K562 (cell line): ENCODE measurements around the gene SERPINA9. TPM values are rescaled to one million over a fixed set of nuclear protein-coding genes. Genes with fewer than 3 reads are reported as not detected.

ENCODE experiments used
- ATAC-seq: fragments of 200-7000 bp; cut with Tn5 transposase; 3 replicates; pipeline ENCODE4 v1.9.1; 2020; ENCODE audit warnings: moderate library complexity
- BruUV-seq: library from RNA; stranded (reverse); fragments of 400-500 nt; replicated peaks from 2 replicates; lab custom pipeline; 2021; lab: Mats Ljungman, UMichigan
- CTCF ChIA-PET: fragments of 300-600 bp; formaldehyde crosslinking; extraction: SDS; loops from one replicate; lab custom pipeline; 2021; ENCODE audit warnings: low intra/inter-chr PET ratio; lab: Yijun Ruan, JAX
- POLR2A ChIA-PET: fragments of 300-600, 350-650 bp; sonication (Branson Sonifier 250); formaldehyde crosslinking; extraction: SDS; loops from one replicate; lab custom pipeline; 2021; ENCODE audit warnings: antibody characterized with exemption, inconsistent platforms; lab: Yijun Ruan, JAX
- DNase-seq, 4 experiments: peaks; one replicate each; pipeline versions ENCODE4 v3.0.0 to v3.0.0-alpha.2; 2011 to 2018; ENCODE audit warnings: low spot score in 3 of 4, mixed read lengths in 3 of 4; ENCODE audit errors: extremely low read depth in 1 of 4
- FAIRE-seq: peaks from 2 replicates; lab custom pipeline; 2011; peaks lifted over from hg19 to GRCh38; lab: Jason Lieb, UNC
- H2AFZ ChIP-seq: 2 replicates; pipeline ENCODE4 v1.6.0; 2011; ENCODE audit warnings: low read depth, low read length, control low read depth, inconsistent platforms
- H3K27ac ChIP-seq: fragments of 200-600 bp; 3 replicates; pipeline ENCODE4 v1.8.0; 2011; ENCODE audit warnings: low read depth, mild to moderate bottlenecking, control low read depth, inconsistent platforms, low read length, moderate library complexity, mixed read lengths; ENCODE audit errors: extremely low read depth
- H3K27me3 ChIP-seq, 2 experiments: fragments of 300-600 bp in 1 of 2; 2 replicates in 1 of 2; 3 replicates in 1 of 2; pipeline versions ENCODE4 v1.6.0 to v1.8.0; 2011; ENCODE audit warnings: inconsistent platforms in 2 of 2, low read length in 2 of 2, mild to moderate bottlenecking in 1 of 2, mixed read lengths in 1 of 2, moderate library complexity in 1 of 2; ENCODE audit not compliant: control insufficient read depth in 2 of 2, insufficient read depth in 2 of 2
- H3K36me3 ChIP-seq: fragments of 300-600 bp; 3 replicates; pipeline ENCODE4 v1.8.0; 2011; ENCODE audit warnings: mild to moderate bottlenecking, low read length, inconsistent platforms; ENCODE audit not compliant: control insufficient read depth, insufficient read depth
- H3K4me1 ChIP-seq, 2 experiments: fragments of 200-600 bp in 1 of 2; replicated peaks in 1 of 2; 2 replicates in 1 of 2; 3 replicates in 1 of 2; pipeline versions ENCODE4 v1.5.1 to v1.8.0; 2011; ENCODE audit warnings: inconsistent platforms in 2 of 2, low read length in 2 of 2, mild to moderate bottlenecking in 1 of 2, mixed read lengths in 1 of 2, moderate library complexity in 1 of 2; ENCODE audit not compliant: control insufficient read depth in 2 of 2, insufficient read depth in 2 of 2
- H3K4me2 ChIP-seq: 2 replicates; pipeline ENCODE4 v1.6.1; 2011; ENCODE audit warnings: low read length, control low read depth, inconsistent platforms, mixed read lengths; ENCODE audit not compliant: insufficient read depth
- H3K4me3 ChIP-seq: fragments of 200-600 bp; sonication (generic), shearing (Covaris generic); 2 replicates; pipeline ENCODE4 v1.5.1; 2016; ENCODE audit warnings: control low read depth, inconsistent platforms
- H3K79me2 ChIP-seq: fragments of 200-600 bp; 3 replicates; pipeline ENCODE4 v1.8.0; 2011; ENCODE audit warnings: low read length, inconsistent platforms; ENCODE audit not compliant: control insufficient read depth, insufficient read depth
- H3K9ac ChIP-seq, 2 experiments: 2 replicates each; pipeline versions ENCODE4 v1.6.0 to v1.6.1; 2011; ENCODE audit warnings: low read depth in 2 of 2, low read length in 2 of 2, control low read depth in 1 of 2, inconsistent platforms in 1 of 2, mild to moderate bottlenecking in 1 of 2, mixed read lengths in 1 of 2; ENCODE audit not compliant: insufficient read depth in 1 of 2
- H3K9me1 ChIP-seq: one replicate; pipeline ENCODE4 v1.6.0; 2011; ENCODE audit warnings: inconsistent platforms, mild to moderate bottlenecking, low read length, moderate library complexity; ENCODE audit not compliant: control insufficient read depth, insufficient read depth
- H3K9me3 ChIP-seq: replicated peaks from 2 replicates; pipeline ENCODE4 v1.5.1; 2011; ENCODE audit warnings: low read depth, low read length, inconsistent platforms; ENCODE audit not compliant: control insufficient read depth, insufficient read depth
- H4K20me1 ChIP-seq: replicated peaks from 2 replicates; pipeline ENCODE4 v1.6.1; 2011; ENCODE audit warnings: low read length, inconsistent platforms, mixed read lengths; ENCODE audit not compliant: control insufficient read depth, insufficient read depth
- BRCA1 ChIP-seq, 2 experiments: fragments of 450-650 bp in 1 of 2; sonication (generic) in 1 of 2; formaldehyde crosslinking in 1 of 2; IDR thresholded peaks; 2 replicates each; pipeline versions ENCODE4 v1.5.0 to v1.6.1; 2017 to 2020; ENCODE audit warnings: mild to moderate bottlenecking in 1 of 2, missing genetic modification reagents in 1 of 2
- CREB1 ChIP-seq, 2 experiments: sonication (generic) in 1 of 2; formaldehyde crosslinking in 1 of 2; IDR thresholded peaks; 2 replicates each; pipeline versions ENCODE4 v1.6.1 to v1.8.0; 2012 to 2022; ENCODE audit warnings: inconsistent platforms in 1 of 2, mild to moderate bottlenecking in 1 of 2, missing genetic modification reagents in 1 of 2, moderate library complexity in 1 of 2
- FIP1L1 ChIP-seq: fragments of 200-400 bp; formaldehyde crosslinking; IDR thresholded peaks from 2 replicates; pipeline ENCODE4 v1.6.1; 2018; ENCODE audit warnings: mild to moderate bottlenecking, low read depth, low read length; ENCODE audit not compliant: poor library complexity, severe bottlenecking
- FOXK1 ChIP-seq: sonication (generic); formaldehyde crosslinking; IDR thresholded peaks from 2 replicates; pipeline ENCODE4 v1.8.0; 2022; ENCODE audit warnings: missing genetic modification reagents, mild to moderate bottlenecking, borderline replicate concordance
- MCM5 ChIP-seq: fragments of 450-650 bp; IDR thresholded peaks from 2 replicates; pipeline ENCODE4 v1.6.1; 2016; ENCODE audit warnings: low read depth
- POU5F1 ChIP-seq: fragments of 150-350 bp; IDR thresholded peaks from 2 replicates; pipeline ENCODE4 v1.6.1; 2014; ENCODE audit warnings: borderline replicate concordance, low read length, low read depth, mild to moderate bottlenecking; ENCODE audit not compliant: partially characterized antibody
- RHOXF2B ChIP-seq: fragments of 250-450 bp; sonication (Bioruptor Pico); conservative IDR thresholded peaks from 2 replicates; pipeline ENCODE4 v1.5.1; 2021
- SMAD1 ChIP-seq: fragments of 150-350 bp; IDR thresholded peaks from 2 replicates; pipeline ENCODE4 v1.6.1; 2014; ENCODE audit warnings: low read length, low read depth; ENCODE audit not compliant: partially characterized antibody
- STAG1 ChIP-seq: sonication (generic); formaldehyde crosslinking; IDR thresholded peaks from 2 replicates; pipeline ENCODE4 v1.5.0; 2020; ENCODE audit warnings: missing genetic modification reagents, borderline replicate concordance
- ZC3H8 ChIP-seq: fragments of 450-650 bp; IDR thresholded peaks from 2 replicates; pipeline ENCODE4 v1.6.1; 2017
- ZKSCAN3 ChIP-seq: fragments of 250-450 bp; sonication (Bioruptor Pico); IDR thresholded peaks from 2 replicates; pipeline ENCODE4 v1.4.0; 2020
- ZKSCAN8 ChIP-seq: fragments of 200-800 bp; sonication (Bioruptor generic); IDR thresholded peaks from 2 replicates; pipeline ENCODE4 v1.6.1; 2016; ENCODE audit warnings: missing genetic modification characterization, missing compliant biosample characterization
- WGBS: fragments of 100-300 bp; shearing (Covaris generic); methylation state at CpG from one replicate; pipeline ENCODE4 v1.1.6; 2016; ENCODE audit warnings: low coverage, mixed read lengths; ENCODE audit not compliant: insufficient coverage; ENCODE audit errors: missing lambda C conversion rate; 5-methylcytosine and 5-hydroxymethylcytosine counted together
- in situ Hi-C: fragments of 300-500 bp; cut with MboI; formaldehyde crosslinking; loops from 4 replicates; pipeline ENCODE4 v1.15.0; 2018; ENCODE audit warnings: inconsistent platforms, mixed read lengths
- intact Hi-C: fragments of 100-400 bp; cut with micrococcal nuclease; formaldehyde crosslinking; loops from 2 replicates; pipeline ENCODE4 v1.14.2; 2022
- polyA plus RNA-seq, 8 experiments: library from polyadenylated mRNA; depleted of rRNA in 4 of 8; stranded (reverse) in 5 of 8; unstranded in 3 of 8; fragments of >200 nt; fragmentation: Nextera tagmentation in 2 of 8; fragmentation: Illumina TruSeq in 1 of 8; extraction: Ambion mirVana in 2 of 8; extraction: Trizol in 1 of 8; gene quantifications; 2 replicates each; pipeline versions ENCODE4 v1.2.1 to v1.2.3, GENCODE V29; 2011 to 2014; ENCODE audit warnings: inconsistent platforms in 1 of 8, missing spikeins in 1 of 8
- total RNA-seq, 7 experiments: library from RNA; depleted of rRNA in 6 of 7; stranded (reverse); fragments of >200 nt in 6 of 7; fragmentation: Illumina TruSeq in 2 of 7; extraction: Trizol in 2 of 7; gene quantifications; 2 replicates each; pipeline versions ENCODE4 v1.2.1 to v1.2.3, GENCODE V29; 2011 to 2021; ENCODE audit warnings: low replicate concordance in 1 of 7
- TF ChIP-seq, protein P1 (sequence below): sonication (generic); formaldehyde crosslinking; IDR thresholded peaks from 2 replicates; pipeline ENCODE4 v1.8.1; 2022; ENCODE audit warnings: missing genetic modification reagents
- TF ChIP-seq, protein P2 (sequence below), 2 experiments: IDR thresholded peaks in 1 of 2; conservative IDR thresholded peaks in 1 of 2; 2 replicates each; pipeline ENCODE4 v1.6.1; 2016; ENCODE audit warnings: low read depth in 2 of 2, mild to moderate bottlenecking in 1 of 2, missing compliant biosample characterization in 1 of 2, missing genetic modification characterization in 1 of 2, moderate library complexity in 1 of 2
- TF ChIP-seq, protein P3 (sequence below): fragments of 250-450 bp; sonication (Bioruptor Pico); IDR thresholded peaks from 2 replicates; pipeline ENCODE4 v1.4.0; 2020

Gene SERPINA9
- total and polyA plus RNA-seq, 9 of the 15 experiments (the other 6 are each of a cell fraction or from before 2014, with no cell fraction given): not detected

DNA sequence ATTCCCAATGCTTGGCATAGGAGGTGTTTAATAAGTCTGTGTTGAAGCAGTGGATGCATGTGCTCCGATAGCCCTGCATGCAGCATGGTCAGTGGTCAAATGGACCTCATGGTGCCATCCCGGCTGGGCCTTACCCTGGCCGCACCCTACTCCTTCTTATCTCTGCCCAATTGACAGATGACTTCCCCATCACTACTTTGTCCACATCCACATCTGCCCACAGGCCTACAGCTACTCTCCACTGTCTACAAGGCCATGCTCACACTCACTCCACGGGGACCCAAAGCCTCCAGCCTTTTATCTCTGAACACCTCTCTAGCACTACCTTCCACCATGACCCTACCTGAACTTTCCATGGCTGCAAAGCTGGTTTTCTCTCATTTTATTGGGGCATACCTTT is 34.9 kb downstream of the SERPINA9 start:
- DNase-seq (no peak), ATAC-seq (no peak), FAIRE-seq (no peak)
- H3K27ac ChIP-seq: no peak overlapping the region
- H3K4me1 ChIP-seq: no peaks in the 10 kb centered on the region
- H3K9me1 ChIP-seq: no peaks in the 10 kb centered on the region
- ChIA-PET CTCF (no interaction called here), POLR2A (no interaction called here)
- H3K9me3 ChIP-seq: no peaks in the 10 kb centered on the region
- H4K20me1 ChIP-seq: no peaks in the 10 kb centered on the region
- H3K36me3 ChIP-seq: no peaks in the 10 kb centered on the region
- in situ Hi-C loops (no loop called here), intact Hi-C loops (no loop called here)
- no peak overlapping the region for H3K4me2 ChIP-seq
- WGBS: 0% methylated on average over 3 of the region's 4 CpGs
- no peak overlapping the region for H2AFZ ChIP-seq
- H3K27me3 ChIP-seq: no peaks in the 10 kb centered on the region
- no peak overlapping the region for H3K4me3 ChIP-seq
- H3K79me2 ChIP-seq: no peaks in the 10 kb centered on the region
- no TSS peak for BruUV-seq
- H3K9ac ChIP-seq: no peak overlapping the region
- TF ChIP-seq MCM5 (no peak), BRCA1 (IDR thresholded peaks at IDR 0.05) (no peak), BRCA1 (CRISPR knock-in tag; IDR thresholded peaks at IDR 0.05) (no peak), ZKSCAN3 (CRISPR knock-in tag) (no peak), CREB1 (IDR thresholded peaks at IDR 0.05) (no peak), CREB1 (CRISPR knock-in tag; IDR thresholded peaks at IDR 0.05) (no peak), ZC3H8 (no peak), ZKSCAN8 (CRISPR knock-in tag) (no peak), RHOXF2B (no peak), FIP1L1 (no peak), SMAD1 (no peak), STAG1 (no peak), POU5F1 (no peak), FOXK1 (no peak)
- TF ChIP-seq, protein P1, sequence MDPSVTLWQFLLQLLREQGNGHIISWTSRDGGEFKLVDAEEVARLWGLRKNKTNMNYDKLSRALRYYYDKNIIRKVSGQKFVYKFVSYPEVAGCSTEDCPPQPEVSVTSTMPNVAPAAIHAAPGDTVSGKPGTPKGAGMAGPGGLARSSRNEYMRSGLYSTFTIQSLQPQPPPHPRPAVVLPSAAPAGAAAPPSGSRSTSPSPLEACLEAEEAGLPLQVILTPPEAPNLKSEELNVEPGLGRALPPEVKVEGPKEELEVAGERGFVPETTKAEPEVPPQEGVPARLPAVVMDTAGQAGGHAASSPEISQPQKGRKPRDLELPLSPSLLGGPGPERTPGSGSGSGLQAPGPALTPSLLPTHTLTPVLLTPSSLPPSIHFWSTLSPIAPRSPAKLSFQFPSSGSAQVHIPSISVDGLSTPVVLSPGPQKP (CRISPR knock-in tag): no peak
- TF ChIP-seq, protein P2, sequence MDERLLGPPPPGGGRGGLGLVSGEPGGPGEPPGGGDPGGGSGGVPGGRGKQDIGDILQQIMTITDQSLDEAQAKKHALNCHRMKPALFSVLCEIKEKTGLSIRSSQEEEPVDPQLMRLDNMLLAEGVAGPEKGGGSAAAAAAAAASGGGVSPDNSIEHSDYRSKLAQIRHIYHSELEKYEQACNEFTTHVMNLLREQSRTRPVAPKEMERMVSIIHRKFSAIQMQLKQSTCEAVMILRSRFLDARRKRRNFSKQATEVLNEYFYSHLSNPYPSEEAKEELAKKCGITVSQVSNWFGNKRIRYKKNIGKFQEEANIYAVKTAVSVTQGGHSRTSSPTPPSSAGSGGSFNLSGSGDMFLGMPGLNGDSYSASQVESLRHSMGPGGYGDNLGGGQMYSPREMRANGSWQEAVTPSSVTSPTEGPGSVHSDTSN (CRISPR knock-in tag; IDR thresholded peaks at IDR 0.05; ENCODE audit: low read depth): no peak
- TF ChIP-seq, protein P2 (tag; conservative IDR thresholded peaks at IDR 0.05; ENCODE audit: low read depth): no peak
- TF ChIP-seq, protein P3, sequence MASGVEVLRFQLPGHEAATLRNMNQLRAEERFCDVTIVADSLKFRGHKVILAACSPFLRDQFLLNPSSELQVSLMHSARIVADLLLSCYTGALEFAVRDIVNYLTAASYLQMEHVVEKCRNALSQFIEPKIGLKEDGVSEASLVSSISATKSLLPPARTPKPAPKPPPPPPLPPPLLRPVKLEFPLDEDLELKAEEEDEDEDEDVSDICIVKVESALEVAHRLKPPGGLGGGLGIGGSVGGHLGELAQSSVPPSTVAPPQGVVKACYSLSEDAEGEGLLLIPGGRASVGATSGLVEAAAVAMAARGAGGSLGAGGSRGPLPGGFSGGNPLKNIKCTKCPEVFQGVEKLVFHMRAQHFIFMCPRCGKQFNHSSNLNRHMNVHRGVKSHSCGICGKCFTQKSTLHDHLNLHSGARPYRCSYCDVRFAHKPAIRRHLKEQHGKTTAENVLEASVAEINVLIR (CRISPR knock-in tag): no peak
